ENCODE results near the gene HYAL2.

Gene HYAL2

GRCh38 chr3:50322386-50323091 is at the start of gene HYAL2:
HYAL2 (minus strand) TSS chr3:50322745; CDS start chr3:50320489, 2,256 bp downstream.
- DNase-seq (ENCODE audit: low read depth in 3 of 3, low spot score in 1 of 3): no peak

- DNase-seq (ENCODE audit: low read depth in 3 of 3, low spot score in 1 of 3): no peak
Measured at GRCh38 chr3:50371133-50371685, 48.7 kb upstream of the HYAL2 start.

- DNase-seq (ENCODE audit: low read depth in 3 of 3, low spot score in 1 of 3): no peak
Measured at GRCh38 chr3:50370594-50370993, 48.0 kb upstream of the HYAL2 start.

- no peak for DNase-seq (ENCODE audit: low read depth in 3 of 3, low spot score in 1 of 3)
Measured at GRCh38 chr3:50369012-50369670, 46.6 kb upstream of the HYAL2 start.

- no peak for DNase-seq (ENCODE audit: low read depth in 3 of 3, low spot score in 1 of 3)
Measured at GRCh38 chr3:50365842-50366220, 43.3 kb upstream of the HYAL2 start.

- peak; percentile 84 to 93 (median 84) for DNase-seq (ENCODE audit: low read depth in 3 of 3, low spot score in 1 of 3)
Measured at GRCh38 chr3:50365080-50365841, 42.7 kb upstream of the HYAL2 start.

GRCh38 chr3:50364573-50365079 is 42.1 kb upstream of the HYAL2 start:
- no peak for DNase-seq (ENCODE audit: low read depth in 3 of 3, low spot score in 1 of 3)

- no peak for DNase-seq (ENCODE audit: low read depth in 3 of 3, low spot score in 1 of 3)
Measured at GRCh38 chr3:50359760-50360110, 37.2 kb upstream of the HYAL2 start.

- peak; percentile 83 to 90 (median 90) for DNase-seq (ENCODE audit: low read depth in 3 of 3, low spot score in 1 of 3)
Measured at GRCh38 chr3:50358911-50359759, 36.6 kb upstream of the HYAL2 start, which contains the start of gene TMEM115. TMEM115 (minus strand) TSS chr3:50359521; CDS start chr3:50359063, 458 bp downstream.

GRCh38 chr3:50358355-50358910 is 35.9 kb upstream of the HYAL2 start:
- DNase-seq (ENCODE audit: low read depth in 3 of 3, low spot score in 1 of 3): no peak

GRCh38 chr3:50357481-50357880 is 34.9 kb upstream of the HYAL2 start:
- DNase-seq (ENCODE audit: low read depth in 3 of 3, low spot score in 1 of 3): no peak

- DNase-seq (ENCODE audit: low read depth in 3 of 3, low spot score in 1 of 3): no peak
Measured at GRCh38 chr3:50356553-50356952, 34.0 kb upstream of the HYAL2 start.

- DNase-seq (ENCODE audit: low read depth in 3 of 3, low spot score in 1 of 3): no peak
Measured at GRCh38 chr3:50355829-50356552, 33.4 kb upstream of the HYAL2 start.

- no peak for DNase-seq (ENCODE audit: low read depth in 3 of 3, low spot score in 1 of 3)
Measured at GRCh38 chr3:50354850-50355249, 32.3 kb upstream of the HYAL2 start.

GRCh38 chr3:50354186-50354764 is 31.7 kb upstream of the HYAL2 start:
- no peak for DNase-seq (ENCODE audit: low read depth in 3 of 3, low spot score in 1 of 3)

- no peak for DNase-seq (ENCODE audit: low read depth in 3 of 3, low spot score in 1 of 3)
Measured at GRCh38 chr3:50353245-50354004, 30.9 kb upstream of the HYAL2 start.

- DNase-seq (ENCODE audit: low read depth in 3 of 3, low spot score in 1 of 3): no peak
Measured at GRCh38 chr3:50352781-50353180, 30.2 kb upstream of the HYAL2 start.

- DNase-seq (ENCODE audit: low read depth in 3 of 3, low spot score in 1 of 3): no peak
Measured at GRCh38 chr3:50351323-50351697, 28.8 kb upstream of the HYAL2 start.

Measured in stimulated activated CD4-positive, alpha-beta T cell treated with anti-CD3 and anti-CD28 coated beads, TNF-alpha, amount 100 ng/mL, for 1 hour (primary cell).